GM19193 (cell line): ENCODE results near the gene KDM6A.

Experiments
- POLR2A ChIP-seq: IDR thresholded peaks from 4 replicates; pipeline ENCODE4 v1.6.1; 2011; ENCODE audit not compliant: insufficient read depth, insufficient read length; ENCODE audit errors: extremely low read depth

The KDM6A gene

DNA sequence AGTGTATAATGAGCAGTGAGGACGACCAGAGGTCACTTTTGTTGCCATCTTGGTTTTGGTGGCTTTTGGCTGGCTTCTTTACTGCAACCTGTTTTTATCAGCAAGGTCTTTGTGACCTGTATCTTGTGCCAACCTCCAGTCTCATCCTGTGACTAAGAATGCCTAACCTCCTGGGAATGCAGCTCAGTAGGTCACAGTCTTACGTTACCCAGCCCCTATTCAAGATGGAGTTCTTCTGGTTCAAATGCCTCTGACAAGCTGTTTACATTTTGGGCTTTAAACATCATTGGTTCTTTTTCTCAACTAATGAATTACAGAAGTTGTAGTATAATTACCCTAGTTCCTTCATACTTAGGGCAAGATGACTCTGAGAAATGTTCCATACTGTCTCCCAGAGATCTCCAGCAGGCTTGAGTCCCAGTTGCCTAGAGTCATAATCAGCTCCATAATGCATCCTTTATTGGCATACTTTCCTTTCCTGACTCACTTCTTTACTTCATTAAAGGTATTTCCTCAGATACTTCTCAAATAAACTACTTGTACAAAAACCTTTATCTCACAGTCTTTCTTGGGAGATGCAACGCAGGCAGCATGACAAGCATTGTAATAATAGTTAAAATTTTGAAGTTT, 136.5 kb downstream of the KDM6A start:
- TF ChIP-seq POLR2A: no peak

DNA sequence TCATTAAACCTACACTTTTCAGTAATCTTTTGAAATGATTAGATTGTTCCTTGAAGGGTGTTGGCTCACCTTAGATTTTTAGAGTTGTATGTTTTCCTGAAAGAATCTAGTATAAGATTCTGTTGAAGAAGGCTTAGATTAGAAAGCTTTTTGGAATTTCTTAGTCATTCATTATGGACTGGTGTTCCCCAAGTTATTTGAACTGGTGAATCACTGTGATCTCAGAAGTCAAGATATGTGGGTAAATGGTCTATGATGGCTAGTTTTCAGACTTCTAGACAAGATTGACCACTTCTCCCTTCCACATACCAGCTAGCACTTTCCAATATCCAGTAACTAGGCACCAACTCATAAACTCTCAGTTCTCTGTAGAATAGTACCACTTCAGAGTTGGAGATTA, 138.1 kb downstream of the KDM6A start:
- no peak for TF ChIP-seq POLR2A

DNA sequence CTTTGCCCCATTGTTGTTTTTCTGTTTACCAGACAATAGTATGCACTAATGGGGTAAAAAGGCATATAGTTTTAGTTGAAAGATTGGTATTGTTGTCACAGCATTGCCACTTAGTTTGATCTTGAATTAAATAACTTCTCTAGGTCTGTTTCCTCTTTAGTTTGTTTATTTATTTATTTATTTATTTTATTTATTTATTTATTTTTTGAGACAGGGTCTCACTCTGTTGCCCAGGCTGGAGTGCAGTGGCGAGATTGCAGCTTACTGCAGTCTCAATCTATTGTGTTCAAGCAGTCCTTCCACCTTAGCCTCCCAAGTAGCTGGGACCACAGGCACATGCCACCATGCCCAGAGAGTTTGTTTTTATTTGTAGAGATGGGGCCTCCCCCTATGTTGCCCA, 138.6 kb downstream of the KDM6A start:
- TF ChIP-seq POLR2A: no peak

- TF ChIP-seq POLR2A: no peak
Observed at GRCh38 chrX:45017946-45018345, 145.0 kb downstream of the KDM6A start.

- no peak for TF ChIP-seq POLR2A
Observed at GRCh38 chrX:45022150-45022549, 149.2 kb downstream of the KDM6A start.

- TF ChIP-seq POLR2A: no peak
Observed at GRCh38 chrX:45024501-45024900, 151.5 kb downstream of the KDM6A start.

- no peak for TF ChIP-seq POLR2A
Observed at GRCh38 chrX:45026036-45026435, 153.0 kb downstream of the KDM6A start.

- TF ChIP-seq POLR2A: no peak
Observed at GRCh38 chrX:45031830-45032378, 158.9 kb downstream of the KDM6A start.

DNA sequence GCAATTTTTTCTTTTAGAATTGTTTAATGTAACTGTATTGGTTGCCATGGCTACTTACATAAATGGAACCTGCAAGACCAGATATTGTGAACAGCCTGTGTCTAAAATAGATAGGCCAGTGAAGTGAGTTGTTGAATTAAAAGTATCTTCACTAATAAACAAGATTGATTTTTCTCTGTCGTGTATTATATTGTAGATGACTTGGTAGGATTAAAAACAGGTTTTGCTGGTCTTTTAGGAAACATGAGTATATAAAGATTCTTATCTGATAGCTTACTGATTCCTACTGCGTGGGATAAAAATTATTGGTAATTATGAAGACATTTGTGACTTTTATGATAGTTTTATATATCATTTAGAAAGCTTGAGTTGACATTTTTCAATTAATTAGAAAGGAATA, 162.1 kb downstream of the KDM6A start:
- no peak for TF ChIP-seq POLR2A

DNA sequence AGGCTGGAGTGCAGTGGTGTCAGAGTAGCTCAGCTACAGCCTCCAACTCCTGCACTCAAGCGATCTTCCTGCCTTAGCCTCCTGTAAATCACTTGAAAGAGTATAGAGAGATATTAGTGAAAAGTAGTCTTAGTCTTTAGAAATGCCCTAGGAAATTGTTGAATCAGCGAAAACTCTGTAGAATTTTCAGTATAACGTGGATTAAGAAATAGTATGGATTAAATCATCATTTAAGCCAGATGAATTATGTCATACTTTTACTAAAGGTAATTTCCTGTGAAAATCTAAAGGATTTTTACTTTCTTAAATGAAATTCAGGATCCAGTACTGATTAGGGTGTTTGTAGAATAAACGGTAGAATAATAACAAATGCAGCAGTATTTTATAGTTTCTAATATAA, 163.2 kb downstream of the KDM6A start:
- no peak for TF ChIP-seq POLR2A

GRCh38 chrX:45046417-45046816, 173.4 kb downstream of the KDM6A start:
- TF ChIP-seq POLR2A: no peak

GRCh38 chrX:45050558-45050957, 177.6 kb downstream of the KDM6A start:
- TF ChIP-seq POLR2A: no peak

GRCh38 chrX:45056428-45057145, 183.6 kb downstream of the KDM6A start:
- no peak for TF ChIP-seq POLR2A

GRCh38 chrX:45063319-45064095, 190.5 kb downstream of the KDM6A start:
- TF ChIP-seq POLR2A: no peak

DNA sequence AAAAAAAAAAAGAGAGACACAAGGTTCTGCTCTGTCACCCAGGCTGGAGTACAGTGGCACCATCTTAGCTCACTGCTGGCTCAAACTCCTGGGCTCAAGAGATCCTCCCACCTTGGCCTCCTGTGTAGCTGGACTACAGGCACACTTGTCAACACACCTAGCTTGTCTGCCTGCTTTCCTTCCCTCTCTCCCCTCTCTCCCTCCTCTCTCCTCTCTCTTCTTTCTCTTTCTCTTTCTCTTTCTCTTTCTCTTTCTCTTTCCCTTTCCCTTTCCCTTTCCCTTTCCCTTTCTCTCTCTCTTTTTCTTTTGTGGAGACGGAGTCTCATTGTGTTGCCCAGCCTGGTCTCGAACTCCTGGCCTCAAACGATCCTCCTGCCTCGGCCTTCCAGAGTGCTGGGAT, 195.6 kb downstream of the KDM6A start:
- TF ChIP-seq POLR2A: no peak
